Measurements from ENCODE around the gene PTPN1. TPM values are rescaled to one million over a fixed set of nuclear protein-coding genes. Genes with fewer than 3 reads are reported as not detected.
A peak's percentile ranks its signal among the peaks of the same experiment; 100 is the strongest.
"Not testable (repeated sequence)": the region's sequence is repeated elsewhere in the genome, so short reads cannot be mapped to it uniquely, and the experiment has no call there.

The PTPN1 gene
- total and polyA plus RNA-seq, 2 experiments from 2014 or later = 19.4 to 29.4 TPM

DNA sequence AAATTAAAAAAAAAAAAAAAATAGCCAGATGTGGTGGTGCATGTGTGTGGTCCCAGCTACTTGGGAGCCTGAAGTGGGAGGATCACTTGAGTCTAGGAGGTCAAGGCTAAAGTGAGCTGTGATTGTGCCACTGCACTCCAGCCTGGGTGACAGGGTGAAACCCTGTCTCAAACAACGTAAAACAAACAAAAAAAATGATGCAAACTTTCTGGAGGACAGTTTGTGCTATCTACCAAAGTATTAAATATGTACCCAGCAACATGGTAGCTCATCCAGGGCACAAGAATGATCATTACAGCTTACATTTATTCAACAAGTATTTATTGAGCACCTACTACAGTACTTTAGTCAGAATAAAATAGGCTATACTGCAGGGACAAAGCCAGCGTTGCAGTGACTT is 40.4 kb upstream of the PTPN1 start:
- H3K9me3 ChIP-seq (ENCODE audit: low read depth) = no peaks in the 10 kb centered on the region
- no peak overlapping the region for H3K4me3 ChIP-seq
- no peaks in the 10 kb centered on the region for H3K36me3 ChIP-seq
- no peak for TF ChIP-seq CTCF (IDR thresholded peaks at IDR 0.05; ENCODE audit: low read depth, low read length)
- no peaks in the 10 kb centered on the region for H3K27me3 ChIP-seq
- no peaks in the 10 kb centered on the region for H3K4me1 ChIP-seq (ENCODE audit: low read depth)
- DNase-seq (ENCODE audit: low read depth in 1 of 2, low spot score in 1 of 2) = no peak
- no peak overlapping the region for H3K27ac ChIP-seq

GRCh38 chr20:50470264-50470858 is 39.8 kb upstream of the PTPN1 start:
- Histone ChIP-seq H3K9me3 (ENCODE audit: low read depth) (no peaks in the 10 kb centered on the region), H3K4me1 (ENCODE audit: low read depth) (no peaks in the 10 kb centered on the region), H3K4me3 (no peak overlapping the region), H3K36me3 (no peaks in the 10 kb centered on the region), H3K27ac (no peak overlapping the region), H3K27me3 (no peaks in the 10 kb centered on the region)
- DNase-seq (ENCODE audit: low read depth in 1 of 2, low spot score in 1 of 2) = no peak
- TF ChIP-seq CTCF (IDR thresholded peaks at IDR 0.05; ENCODE audit: low read depth, low read length) = no peak

DNA sequence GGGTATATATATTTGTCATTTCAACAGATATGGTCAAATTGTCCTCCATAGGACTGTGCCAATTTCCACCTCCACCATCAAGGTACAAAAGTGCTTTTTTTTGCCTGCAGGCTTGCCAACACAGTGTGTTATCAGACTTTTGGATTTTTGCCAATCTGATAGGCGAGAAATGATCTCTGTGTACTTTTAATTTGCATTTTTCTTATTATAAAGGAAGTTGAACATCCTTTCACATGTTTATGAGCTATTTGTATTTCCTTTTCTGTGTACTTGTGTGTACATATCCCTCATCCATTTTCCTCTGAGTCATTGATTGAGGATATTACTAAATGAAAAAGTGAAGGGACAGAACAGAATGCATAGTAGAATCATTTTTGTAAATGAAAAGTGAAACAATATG is 39.0 kb upstream of the PTPN1 start:
- Histone ChIP-seq H3K4me3 (no peak overlapping the region), H3K4me1 (ENCODE audit: low read depth) (no peaks in the 10 kb centered on the region)
- no peak for TF ChIP-seq CTCF (IDR thresholded peaks at IDR 0.05; ENCODE audit: low read depth, low read length)

DNA sequence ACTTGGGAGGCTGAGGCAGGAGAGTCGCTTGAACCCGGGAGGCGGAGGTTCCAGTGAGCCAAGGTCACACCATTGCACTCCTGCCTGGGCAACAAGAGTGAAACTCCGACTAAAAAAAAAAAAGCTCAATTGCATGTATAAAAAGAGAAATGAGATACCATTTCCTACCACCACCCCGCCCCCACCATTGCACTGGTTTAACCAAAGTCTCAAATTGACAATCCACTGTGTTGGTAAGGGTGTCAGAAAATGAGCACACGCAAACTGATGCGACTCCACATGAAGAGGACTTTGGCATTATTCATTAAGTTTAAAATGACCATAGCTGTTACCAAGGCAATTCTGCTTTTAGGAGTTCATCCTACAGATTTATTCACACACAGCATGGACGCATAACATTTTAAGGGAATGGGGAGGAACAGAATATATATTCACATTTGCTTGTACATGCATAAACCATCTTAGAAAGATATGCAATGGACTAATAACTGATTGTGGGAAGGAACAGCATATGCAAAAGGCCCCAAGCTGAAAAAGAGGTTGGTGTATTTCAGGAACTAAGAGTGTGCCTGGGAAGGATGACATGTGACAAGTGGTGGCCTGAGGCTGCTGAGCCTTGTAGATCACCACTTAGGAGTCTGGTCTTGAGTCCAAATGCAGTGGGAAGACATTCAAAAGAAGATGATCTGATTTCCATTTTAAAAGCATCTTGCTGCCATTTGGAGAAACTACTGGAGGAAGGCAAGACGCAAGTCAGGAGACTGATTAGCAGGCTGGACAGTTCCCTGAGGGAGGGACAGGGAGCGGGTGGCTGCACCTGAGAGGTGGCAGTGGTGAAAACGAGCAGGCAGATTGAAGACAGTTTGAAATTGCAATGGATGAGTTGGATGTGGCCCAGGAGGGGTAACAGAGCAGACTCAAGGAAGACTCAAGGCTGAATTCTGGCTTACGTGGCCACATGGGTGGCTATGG is 37.2 kb upstream of the PTPN1 start:
- peak in 1 of 2 donors; percentile 23 for DNase-seq (ENCODE audit: low read depth in 1 of 2, low spot score in 1 of 2)
- no peaks in the 10 kb centered on the region for H3K36me3 ChIP-seq
- H3K27ac ChIP-seq = no peak overlapping the region
- no peaks in the 10 kb centered on the region for H3K4me1 ChIP-seq (ENCODE audit: low read depth)
- no peaks in the 10 kb centered on the region for H3K9me3 ChIP-seq (ENCODE audit: low read depth)
- no peak for TF ChIP-seq CTCF (IDR thresholded peaks at IDR 0.05; ENCODE audit: low read depth, low read length)
- H3K4me3 ChIP-seq = no peak overlapping the region
- no peaks in the 10 kb centered on the region for H3K27me3 ChIP-seq

More for the DNA sequence above, 39.0 kb upstream of the PTPN1 start:
- no peaks in the 10 kb centered on the region for H3K9me3 ChIP-seq (ENCODE audit: low read depth)
- DNase-seq (ENCODE audit: low read depth in 1 of 2, low spot score in 1 of 2) = no peak
- no peaks in the 10 kb centered on the region for H3K27me3 ChIP-seq
- no peak overlapping the region for H3K27ac ChIP-seq
- H3K36me3 ChIP-seq = no peaks in the 10 kb centered on the region

- H3K9me3 ChIP-seq (ENCODE audit: low read depth); H3K4me3 ChIP-seq; H3K27ac ChIP-seq; H3K36me3 ChIP-seq; H3K27me3 ChIP-seq; H3K4me1 ChIP-seq (ENCODE audit: low read depth): not testable (repeated sequence)
- peak in 1 of 2 donors; percentile 60 for DNase-seq (ENCODE audit: low read depth in 1 of 2, low spot score in 1 of 2)
Measured at GRCh38 chr20:50474356-50474755, 35.8 kb upstream of the PTPN1 start.
